Tibial artery (tissue), 4 donors: ENCODE results near the gene CACNA1C.

Experiments used
- DNase-seq, 2 donors: peaks; one replicate each; pipeline ENCODE4 v3.0.0-alpha.2; 2019
- H3K27ac ChIP-seq, 2 donors: fragments of 200-600 bp; sonication (generic) in 1 of 2; 1 replicate in 1 of 2; 2 replicates in 1 of 2; pipeline ENCODE4 v1.5.1; 2018 to 2019; ENCODE audit warnings: mild to moderate bottlenecking in 1 of 2
- H3K27me3 ChIP-seq, 2 donors: fragments of 200-600 bp; sonication (generic) in 1 of 2; one replicate each; pipeline versions ENCODE4 v1.5.1 to v1.6.0; 2016 to 2019
- H3K36me3 ChIP-seq, 3 donors: fragments of 200-600 bp; sonication (generic) in 2 of 3; one replicate each; pipeline ENCODE4 v1.5.1; 2016 to 2019; ENCODE audit warnings: mild to moderate bottlenecking in 2 of 3
- H3K4me1 ChIP-seq, 4 donors: fragments of 200-600 bp; sonication (generic) in 2 of 4; 1 replicate in 3 of 4; 2 replicates in 1 of 4; pipeline ENCODE4 v1.5.1; 2016 to 2019
- H3K4me3 ChIP-seq, 2 donors: fragments of 200-600 bp; sonication (generic) in 1 of 2; 1 replicate in 1 of 2; 2 replicates in 1 of 2; pipeline ENCODE4 v1.5.1; 2018 to 2019; ENCODE audit warnings: mild to moderate bottlenecking in 2 of 2
- H3K9me3 ChIP-seq, 3 donors: fragments of 200-600 bp; sonication (generic) in 1 of 3; one replicate each; pipeline ENCODE4 v1.5.1; 2016 to 2019
- intact Hi-C: fragments of 100-400 bp; cut with DNase I; formaldehyde crosslinking; loops from one replicate; pipeline ENCODE4 v1.15.0; 2023; ENCODE audit warnings: low total_unique reads
- TF ChIP-seq, protein P1 (sequence below), 2 experiments: fragments of 200-600 bp in 1 of 2; fragments of 450-650 bp in 1 of 2; IDR thresholded peaks; one replicate each; pipeline ENCODE4 v1.5.1; 2017 to 2019; ENCODE audit warnings: antibody characterized with exemption in 2 of 2, mild to moderate bottlenecking in 1 of 2, moderate library complexity in 1 of 2

The CACNA1C gene

DNA sequence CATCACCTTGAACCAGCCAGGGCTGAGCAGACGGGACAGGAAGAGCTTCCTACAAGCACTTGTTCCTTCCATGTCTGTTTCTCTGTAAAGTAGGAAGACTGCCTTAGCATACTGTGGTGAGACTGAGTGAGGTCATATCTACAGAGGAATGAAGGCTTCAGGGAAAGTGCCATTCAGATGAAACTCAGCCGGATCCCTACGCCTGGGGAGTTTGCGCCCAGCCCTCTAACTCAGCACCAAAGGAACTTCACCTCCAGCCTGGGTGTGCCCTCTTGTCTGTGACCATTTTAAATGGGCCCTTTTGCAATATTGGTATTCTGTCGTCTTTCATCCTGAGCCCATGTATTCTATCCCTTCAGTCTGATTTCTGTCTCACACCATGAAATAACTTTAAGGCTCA is 566.3 kb downstream of the CACNA1C start:
- intact Hi-C loops: no loop called here
- no peak overlapping the region for H3K4me3 ChIP-seq
- peaks cover 0 to 5% (median 4%) of the 10 kb centered on the region in 4 donors for H3K4me1 ChIP-seq
- H3K36me3 ChIP-seq: peaks cover 52 to 82% (median 62%) of the 10 kb centered on the region in 3 donors
- no peaks in the 10 kb centered on the region for H3K9me3 ChIP-seq
- TF ChIP-seq, protein P1, sequence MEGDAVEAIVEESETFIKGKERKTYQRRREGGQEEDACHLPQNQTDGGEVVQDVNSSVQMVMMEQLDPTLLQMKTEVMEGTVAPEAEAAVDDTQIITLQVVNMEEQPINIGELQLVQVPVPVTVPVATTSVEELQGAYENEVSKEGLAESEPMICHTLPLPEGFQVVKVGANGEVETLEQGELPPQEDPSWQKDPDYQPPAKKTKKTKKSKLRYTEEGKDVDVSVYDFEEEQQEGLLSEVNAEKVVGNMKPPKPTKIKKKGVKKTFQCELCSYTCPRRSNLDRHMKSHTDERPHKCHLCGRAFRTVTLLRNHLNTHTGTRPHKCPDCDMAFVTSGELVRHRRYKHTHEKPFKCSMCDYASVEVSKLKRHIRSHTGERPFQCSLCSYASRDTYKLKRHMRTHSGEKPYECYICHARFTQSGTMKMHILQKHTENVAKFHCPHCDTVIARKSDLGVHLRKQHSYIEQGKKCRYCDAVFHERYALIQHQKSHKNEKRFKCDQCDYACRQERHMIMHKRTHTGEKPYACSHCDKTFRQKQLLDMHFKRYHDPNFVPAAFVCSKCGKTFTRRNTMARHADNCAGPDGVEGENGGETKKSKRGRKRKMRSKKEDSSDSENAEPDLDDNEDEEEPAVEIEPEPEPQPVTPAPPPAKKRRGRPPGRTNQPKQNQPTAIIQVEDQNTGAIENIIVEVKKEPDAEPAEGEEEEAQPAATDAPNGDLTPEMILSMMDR (IDR thresholded peaks at IDR 0.05): no peak
- no peak overlapping the region for H3K27ac ChIP-seq
- no peaks in the 10 kb centered on the region for H3K27me3 ChIP-seq
- DNase-seq: no peak

DNA sequence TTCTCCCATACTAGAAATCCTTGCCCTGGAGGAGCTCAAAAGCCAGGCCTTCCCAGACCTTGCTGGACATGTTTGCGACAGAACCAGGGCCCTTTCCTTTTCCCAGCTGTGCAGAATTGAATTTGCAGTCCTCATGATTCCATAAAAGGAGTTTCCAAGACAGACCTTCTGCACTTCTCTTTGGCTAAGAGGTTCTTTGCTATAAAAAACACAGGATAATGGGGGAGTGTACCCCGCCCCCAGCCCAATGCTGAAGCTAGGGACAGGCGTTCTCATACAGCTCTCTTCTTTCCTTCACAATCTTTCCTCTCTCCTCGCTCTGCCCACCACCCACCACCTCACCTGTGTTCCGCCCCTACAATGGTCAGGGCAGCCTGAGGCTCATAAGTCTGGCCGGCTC is 569.7 kb downstream of the CACNA1C start:
- no peak for DNase-seq
- Histone ChIP-seq H3K27ac (no peak overlapping the region), H3K27me3 (no peaks in the 10 kb centered on the region), H3K9me3 (no peaks in the 10 kb centered on the region), H3K4me3 (no peak overlapping the region), H3K36me3 (peaks cover 48 to 89% (median 52%) of the 10 kb centered on the region in 3 donors), H3K4me1 (no peaks in the 10 kb centered on the region)
- intact Hi-C loops: no loop called here
- TF ChIP-seq, protein P1 (IDR thresholded peaks at IDR 0.05): no peak

DNA sequence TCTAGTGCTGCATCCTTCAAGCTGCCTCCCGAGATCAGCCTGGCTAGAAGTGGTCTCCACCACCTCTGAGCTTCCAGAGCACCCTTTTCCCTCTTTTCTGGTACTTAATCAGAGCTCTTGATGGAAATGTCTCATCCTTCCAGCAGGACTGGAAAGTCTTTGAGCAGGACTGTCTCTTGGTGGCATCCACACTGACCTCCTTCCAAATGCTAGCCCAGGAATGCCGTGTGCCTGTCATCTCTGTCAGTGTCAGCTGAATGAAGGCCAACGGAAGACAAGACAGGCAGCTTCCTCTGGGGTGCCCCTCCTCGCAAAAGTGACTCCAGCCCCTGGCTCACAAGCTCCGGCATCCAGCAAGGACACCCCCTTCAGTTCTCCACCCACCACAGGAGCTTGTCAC is 570.7 kb downstream of the CACNA1C start:
- no peak overlapping the region for H3K27ac ChIP-seq
- TF ChIP-seq, protein P1 (IDR thresholded peaks at IDR 0.05): no peak
- no peaks in the 10 kb centered on the region for H3K27me3 ChIP-seq
- no peak overlapping the region for H3K4me3 ChIP-seq
- no peak for DNase-seq
- H3K4me1 ChIP-seq: no peaks in the 10 kb centered on the region
- no peaks in the 10 kb centered on the region for H3K9me3 ChIP-seq
- peaks cover 46 to 87% (median 58%) of the 10 kb centered on the region in 3 donors for H3K36me3 ChIP-seq
- intact Hi-C loops: no loop called here

DNA sequence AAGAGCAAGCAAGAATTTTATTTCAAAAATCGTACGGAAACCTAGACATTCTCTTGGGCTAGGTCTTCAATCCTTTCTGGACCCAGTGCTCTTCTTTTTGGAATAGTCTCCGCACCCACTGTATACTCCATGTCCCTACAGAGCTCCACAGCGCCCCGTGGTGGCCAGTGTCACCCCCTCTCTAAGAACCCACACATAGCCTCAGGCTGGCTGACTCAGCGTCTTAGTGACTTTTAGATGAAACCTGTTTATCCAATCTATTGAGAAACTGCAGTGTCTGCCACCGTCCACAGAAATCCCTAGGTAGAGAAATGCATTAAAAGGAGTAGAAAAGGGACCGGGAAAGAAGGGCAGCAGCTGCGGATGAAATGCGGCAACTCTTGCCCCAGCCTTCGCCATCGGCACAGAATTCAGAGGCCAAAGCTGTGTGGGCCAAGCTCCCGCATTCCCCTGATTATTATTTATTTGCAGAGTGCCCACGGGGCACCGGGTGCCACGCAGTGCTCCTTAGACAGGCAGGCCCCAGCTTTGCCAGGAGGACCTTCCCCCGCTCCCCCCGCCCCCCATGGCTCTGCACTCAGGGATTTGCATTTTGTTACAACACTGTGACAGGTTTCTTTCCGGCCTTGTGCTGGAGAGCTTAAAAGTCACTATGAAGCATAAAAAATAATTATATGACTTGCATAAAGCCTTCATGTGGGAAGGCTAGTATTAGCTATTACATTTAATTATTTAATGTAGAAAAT is 571.9 kb downstream of the CACNA1C start:
- Histone ChIP-seq H3K27me3 (no peaks in the 10 kb centered on the region), H3K27ac (no peak overlapping the region), H3K36me3 (peaks cover 37 to 83% (median 57%) of the 10 kb centered on the region in 3 donors), H3K9me3 (no peaks in the 10 kb centered on the region), H3K4me3 (no peak overlapping the region), H3K4me1 (no peaks in the 10 kb centered on the region)
- TF ChIP-seq, protein P1 (IDR thresholded peaks at IDR 0.05): no peak
- intact Hi-C loops: no loop called here
- no peak for DNase-seq

DNA sequence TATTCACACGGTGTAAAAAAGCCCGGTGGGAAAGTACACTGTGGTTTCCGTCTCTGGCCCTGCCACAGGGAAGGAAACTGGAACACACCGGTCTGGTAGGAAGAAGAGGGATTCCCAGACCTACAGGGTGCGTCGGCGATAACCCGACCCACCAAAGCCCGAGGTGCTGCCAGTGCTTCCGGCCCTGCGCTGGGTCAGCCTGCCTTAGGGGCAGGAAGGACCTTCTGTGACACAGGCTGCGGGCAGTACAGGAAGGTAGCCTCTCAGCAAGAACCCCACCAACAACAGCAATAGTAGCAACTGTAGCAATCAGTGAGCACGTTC is 572.5 kb downstream of the CACNA1C start:
- no peaks in the 10 kb centered on the region for H3K27me3 ChIP-seq
- DNase-seq: no peak
- H3K4me1 ChIP-seq: peaks cover 0 to 3% (median 2%) of the 10 kb centered on the region in 4 donors
- H3K36me3 ChIP-seq: peaks cover 32 to 78% (median 54%) of the 10 kb centered on the region in 3 donors
- TF ChIP-seq, protein P1 (IDR thresholded peaks at IDR 0.05): no peak
- intact Hi-C loops: no loop called here
- no peak overlapping the region for H3K27ac ChIP-seq
- H3K4me3 ChIP-seq: no peak overlapping the region
- no peaks in the 10 kb centered on the region for H3K9me3 ChIP-seq
